GM19468 (cell line): ENCODE results near the gene LITAF.
A peak's percentile ranks its signal among the peaks of the same experiment; 100 is the strongest.
"Not testable (repeated sequence)": the region's sequence is repeated elsewhere in the genome, so short reads cannot be mapped to it uniquely, and the experiment has no call there.

Experiments used
- ATAC-seq: cut with Tn5 transposase; IDR thresholded peaks from one replicate; pipeline ENCODE4 v1.9.1; 2021; ENCODE audit warnings: mild to moderate bottlenecking, moderate library complexity, moderate number of reproducible peaks; ENCODE audit not compliant: unreplicated experiment; ENCODE audit errors: extremely low read depth

Gene LITAF

GRCh38 chr16:11580451-11581086, 6.2 kb downstream of the LITAF start:
- no peak for ATAC-seq

- ATAC-seq = not testable (repeated sequence)
These were observed 9.4 kb downstream of the LITAF start for GRCh38 chr16:11577290-11577660.

GRCh38 chr16:11576427-11577289, 10.1 kb downstream of the LITAF start:
- ATAC-seq = peak; percentile 40

GRCh38 chr16:11575223-11575589, 11.5 kb downstream of the LITAF start:
- ATAC-seq = no peak

- ATAC-seq = no peak
These were observed 14.3 kb downstream of the LITAF start for GRCh38 chr16:11572301-11572995.

GRCh38 chr16:11571549-11571948, 15.2 kb downstream of the LITAF start:
- no peak for ATAC-seq

GRCh38 chr16:11570806-11571205, 15.9 kb downstream of the LITAF start:
- no peak for ATAC-seq

GRCh38 chr16:11570258-11570657, 16.5 kb downstream of the LITAF start:
- no peak for ATAC-seq

- ATAC-seq = no peak
These were observed 20.3 kb downstream of the LITAF start for GRCh38 chr16:11566398-11566797.

GRCh38 chr16:11565665-11566064, 21.1 kb downstream of the LITAF start:
- ATAC-seq = no peak

- ATAC-seq = no peak
These were observed 22.4 kb downstream of the LITAF start for GRCh38 chr16:11564046-11564926.

- no peak for ATAC-seq
These were observed 23.2 kb downstream of the LITAF start for GRCh38 chr16:11563493-11564040.

GRCh38 chr16:11562941-11563340, 23.8 kb downstream of the LITAF start:
- no peak for ATAC-seq

- no peak for ATAC-seq
These were observed 24.3 kb downstream of the LITAF start for GRCh38 chr16:11562411-11562810.

- no peak for ATAC-seq
These were observed 24.9 kb downstream of the LITAF start for GRCh38 chr16:11561856-11562255.

- no peak for ATAC-seq
These were observed 25.3 kb downstream of the LITAF start for GRCh38 chr16:11561454-11561805.

- no peak for ATAC-seq
These were observed 25.8 kb downstream of the LITAF start for GRCh38 chr16:11560701-11561453.

- ATAC-seq = not testable (repeated sequence)
These were observed 28.4 kb downstream of the LITAF start for GRCh38 chr16:11558308-11558823.

- ATAC-seq = no peak
These were observed 28.9 kb downstream of the LITAF start for GRCh38 chr16:11557801-11558200.
